GM12878 (cell line): ENCODE measurements around the gene LUZP2. TPM values are rescaled to one million over a fixed set of nuclear protein-coding genes. Genes with fewer than 3 reads are reported as not detected.

Experiments
- ATAC-seq: fragments of 200-7000 bp; cut with Tn5 transposase; 3 replicates; pipeline ENCODE4 v1.9.1; 2020; ENCODE audit warnings: mild to moderate bottlenecking, moderate library complexity
- BruUV-seq: library from RNA; stranded (reverse); fragments of 400-500 nt; replicated peaks from 2 replicates; lab custom pipeline; 2021; lab: Mats Ljungman, UMichigan
- CTCF ChIA-PET: fragments of 300-600 bp; sonication (Branson Sonifier 250); formaldehyde crosslinking; extraction: SDS; loops from one replicate; lab custom pipeline; 2021; ENCODE audit warnings: inconsistent platforms; lab: Yijun Ruan, JAX
- POLR2A ChIA-PET: fragments of 350-600 bp; formaldehyde crosslinking; extraction: SDS; loops from one replicate; lab custom pipeline; 2021; ENCODE audit warnings: inconsistent platforms; lab: Charles Lee
- RAD21 ChIA-PET: fragments of 300-600 bp; sonication (Branson Sonifier 250); formaldehyde crosslinking; loops from one replicate; lab custom pipeline; 2023; ENCODE audit warnings: antibody characterized with exemption; ENCODE audit not compliant: unreplicated experiment; lab: Charles Lee
- SMC1A ChIA-PET: fragments of 300-600 bp; sonication (Branson Sonifier 250); formaldehyde crosslinking; loops from one replicate; lab custom pipeline; 2023; ENCODE audit not compliant: unreplicated experiment, uncharacterized antibody; lab: Charles Lee
- DNase-seq: peaks from one replicate; pipeline ENCODE4 v3.0.0-alpha.2; 2011; ENCODE audit warnings: low read depth, low spot score
- FAIRE-seq: peaks from 3 replicates; lab custom pipeline; 2011; peaks lifted over from hg19 to GRCh38; lab: Jason Lieb, UNC
- H2AFZ ChIP-seq: 2 replicates; pipeline ENCODE4 v1.6.0; 2011; ENCODE audit warnings: low read depth, low read length, control low read depth; ENCODE audit not compliant: control insufficient read depth
- H3K27ac ChIP-seq: 2 replicates; pipeline ENCODE4 v1.5.1; 2011; ENCODE audit warnings: control low read depth; ENCODE audit not compliant: control insufficient read depth, insufficient read depth
- H3K27me3 ChIP-seq, 2 experiments: replicated peaks in 1 of 2; 2 replicates each; pipeline versions ENCODE4 v1.6.0 to v1.6.1; 2011; ENCODE audit warnings: low read length in 1 of 2; ENCODE audit not compliant: control insufficient read depth in 2 of 2, insufficient read depth in 2 of 2
- H3K36me3 ChIP-seq, 2 experiments: 2 replicates each; pipeline ENCODE4 v1.5.1; 2011; ENCODE audit warnings: low read length in 1 of 2; ENCODE audit not compliant: control insufficient read depth in 2 of 2, insufficient read depth in 2 of 2
- H3K4me1 ChIP-seq: 2 replicates; pipeline ENCODE4 v1.6.1; 2011; ENCODE audit warnings: mild to moderate bottlenecking, low read length, moderate library complexity, mixed read lengths; ENCODE audit not compliant: control insufficient read depth, insufficient read depth
- H3K4me2 ChIP-seq: 2 replicates; pipeline ENCODE4 v1.6.0; 2011; ENCODE audit warnings: control low read depth; ENCODE audit not compliant: control insufficient read depth, insufficient read depth
- H3K4me3 ChIP-seq: fragments of 200-600 bp; sonication (generic); 2 replicates; pipeline ENCODE4 v1.5.1; 2016
- H3K79me2 ChIP-seq: 2 replicates; pipeline ENCODE4 v1.6.0; 2011; ENCODE audit warnings: low read length; ENCODE audit not compliant: control insufficient read depth, insufficient read depth
- H3K9ac ChIP-seq: 2 replicates; pipeline ENCODE4 v1.8.0; 2011; ENCODE audit warnings: low read length, control low read depth, mixed read lengths; ENCODE audit not compliant: control insufficient read depth, insufficient read depth
- H3K9me3 ChIP-seq: replicated peaks from 3 replicates; pipeline ENCODE4 v1.5.1; 2011; ENCODE audit warnings: mild to moderate bottlenecking, low read length; ENCODE audit not compliant: control insufficient read depth, insufficient read depth
- H4K20me1 ChIP-seq: 2 replicates; pipeline ENCODE4 v1.6.0; 2011; ENCODE audit not compliant: control insufficient read depth, insufficient read depth
- CBX3 ChIP-seq: fragments of 200-600 bp; sonication (generic); IDR thresholded peaks from 2 replicates; pipeline ENCODE4 v1.6.1; 2016; ENCODE audit warnings: low read depth, borderline replicate concordance
- CTCF ChIP-seq, 3 experiments: IDR thresholded peaks in 2 of 3; conservative IDR thresholded peaks in 1 of 3; 2 replicates each; pipeline ENCODE4 v1.5.1; 2011; ENCODE audit warnings: low read depth in 3 of 3, low read length in 3 of 3, mild to moderate bottlenecking in 3 of 3, control low read depth in 2 of 3, moderate library complexity in 2 of 3, inconsistent platforms in 1 of 3, mixed read lengths in 1 of 3; ENCODE audit not compliant: control insufficient read depth in 2 of 3, insufficient read depth in 1 of 3; ENCODE audit errors: extremely low read depth in 1 of 3
- E2F8 ChIP-seq: fragments of 450-650 bp; IDR thresholded peaks from 2 replicates; pipeline ENCODE4 v1.6.1; 2018; ENCODE audit warnings: mild to moderate bottlenecking, low read depth, moderate library complexity; ENCODE audit not compliant: partially characterized antibody
- IKZF2 ChIP-seq, 2 experiments: fragments of 450-650 bp; IDR thresholded peaks; 2 replicates each; pipeline ENCODE4 v1.6.1; 2017; ENCODE audit warnings: mild to moderate bottlenecking in 2 of 2, moderate library complexity in 2 of 2
- JUNB ChIP-seq: IDR thresholded peaks from 2 replicates; pipeline ENCODE4 v1.6.1; 2016; ENCODE audit warnings: antibody characterized with exemption, mild to moderate bottlenecking
- NFYB ChIP-seq: IDR thresholded peaks from 2 replicates; pipeline ENCODE4 v1.6.1; 2011; ENCODE audit warnings: low read depth, mild to moderate bottlenecking, low read length, improper control_type of control experiment, moderate library complexity; ENCODE audit not compliant: insufficient read depth
- RAD51 ChIP-seq: fragments of 450-650 bp; IDR thresholded peaks from 2 replicates; pipeline ENCODE4 v1.6.1; 2016; ENCODE audit warnings: moderate library complexity, mild to moderate bottlenecking, inconsistent platforms
- SRF ChIP-seq, 2 experiments: IDR thresholded peaks; 2 replicates each; pipeline ENCODE4 v1.6.1; 2011; ENCODE audit warnings: low read depth in 2 of 2, low read length in 2 of 2, mild to moderate bottlenecking in 1 of 2, moderate library complexity in 1 of 2
- WRNIP1 ChIP-seq: IDR thresholded peaks from 2 replicates; pipeline ENCODE4 v1.6.1; 2011; ENCODE audit warnings: low read depth, low read length, improper control_type of control experiment, borderline replicate concordance
- WGBS: methylation state at CpG from one replicate; pipeline ENCODE4 v1.1.6; 2016; ENCODE audit warnings: low lambda C conversion rate; ENCODE audit not compliant: insufficient replicate concordance, insufficient coverage; ENCODE audit errors: missing lambda C conversion rate; 5-methylcytosine and 5-hydroxymethylcytosine counted together
- in situ Hi-C: fragments of 300-500 bp; cut with MboI; formaldehyde crosslinking; loops from 9 replicates; pipeline ENCODE4 v1.14.3; 2018; ENCODE audit warnings: mixed read lengths
- intact Hi-C: fragments of 100-400 bp; cut with micrococcal nuclease; formaldehyde crosslinking; loops from one replicate; pipeline ENCODE4 v1.14.2; 2022; ENCODE audit not compliant: unreplicated experiment
- polyA plus RNA-seq, 11 experiments: library from polyadenylated mRNA; depleted of rRNA in 4 of 11; unstranded in 6 of 11; stranded (reverse) in 5 of 11; fragments of >200 nt; fragmentation: Nextera tagmentation in 4 of 11; fragmentation: Illumina TruSeq in 1 of 11; extraction: Ambion mirVana in 4 of 11; extraction: Trizol in 1 of 11; gene quantifications; 1 replicate in 1 of 11; 2 replicates in 10 of 11; pipeline versions ENCODE4 v1.2.1 to v1.2.3, GENCODE V29; 2011 to 2016; ENCODE audit warnings: inconsistent platforms in 2 of 11, missing spikeins in 2 of 11, low read depth in 1 of 11
- total RNA-seq, 4 experiments: library from RNA; depleted of rRNA in 3 of 4; stranded (reverse); fragments of >200 nt in 3 of 4; fragmentation: Illumina TruSeq in 1 of 4; extraction: Trizol in 1 of 4; gene quantifications; 2 replicates each; pipeline versions ENCODE4 v1.2.1 to v1.2.3, GENCODE V29; 2013 to 2021

Gene LUZP2
- total and polyA plus RNA-seq, 10 of the 15 experiments (the other 5 are each of a cell fraction or from before 2014, with no cell fraction given), result not detected

- CTCF ChIA-PET, result interaction anchor here (1.1 kb wide), 1 partner anchor 14 kb away, joined by 3 read pairs; no protein-coding TSS in a partner anchor
- Histone ChIP-seq H4K20me1 (no peaks in the 10 kb centered on the region), H3K4me1 (no peaks in the 10 kb centered on the region), H2AFZ (no peak overlapping the region), H3K79me2 (no peaks in the 10 kb centered on the region), H3K36me3 (no peaks in the 10 kb centered on the region), H3K4me2 (no peak overlapping the region), H3K9ac (no peak overlapping the region), H3K4me3 (no peak overlapping the region), H3K9me3 (no peaks in the 10 kb centered on the region), H3K27me3 (no peaks in the 10 kb centered on the region), H3K27ac (no peak overlapping the region)
- SMC1A ChIA-PET, result no interaction called here
- no TSS peak for BruUV-seq
- DNase-seq (no peak), ATAC-seq (no peak), FAIRE-seq (no peak)
- TF ChIP-seq JUNB (no peak), RAD51 (no peak), CBX3 (no peak), WRNIP1 (no peak), CTCF (IDR thresholded peaks at IDR 0.05 in 2 of 3, conservative IDR thresholded peaks at IDR 0.05 in 1 of 3; ENCODE audit: control insufficient read depth in 2 of 3, extremely low read depth in 1 of 3, insufficient read depth in 1 of 3, low read depth in 3 of 3, low read length in 3 of 3) (no peak), SRF (IDR thresholded peaks at IDR 0.05; ENCODE audit: low read depth in 2 of 2, low read length in 2 of 2) (no peak), IKZF2 (IDR thresholded peaks at IDR 0.05) (no peak), NFYB (no peak), E2F8 (no peak)
- RAD21 ChIA-PET, result no interaction called here
- WGBS, result 14% methylated on average over 2 of the region's 2 CpGs
- in situ Hi-C loops, result no loop called here
- intact Hi-C loops, result no loop called here
- POLR2A ChIA-PET, result no interaction called here
Measured at GRCh38 chr11:24837112-24837511, 340.3 kb downstream of the LUZP2 start.
